Spleen (tissue), 11 donors: Measurements from ENCODE around the gene DVL2. TPM values are rescaled to one million over a fixed set of nuclear protein-coding genes. Genes with fewer than 3 reads are reported as not detected.
A peak's percentile ranks its signal among the peaks of the same experiment; 100 is the strongest.

ENCODE experiments used
- DNase-seq: peaks from one replicate; pipeline ENCODE4 v3.0.0-alpha.2; 2020
- H3K27ac ChIP-seq, 8 donors: fragments of 200-600 bp; sonication (generic) in 7 of 8; 1 replicate in 4 of 8; 2 replicates in 4 of 8; pipeline versions ENCODE4 v1.5.0 to v1.8.0; 2016 to 2021; ENCODE audit warnings: inconsistent platforms in 4 of 8, mild to moderate bottlenecking in 4 of 8, moderate library complexity in 1 of 8
- H3K27me3 ChIP-seq, 7 donors: fragments of 200-600 bp; sonication (generic) in 6 of 7; replicated peaks in 1 of 7; 1 replicate in 4 of 7; 2 replicates in 3 of 7; pipeline versions ENCODE4 v1.5.0 to v1.8.0; 2016 to 2021; ENCODE audit warnings: inconsistent platforms in 3 of 7, mild to moderate bottlenecking in 1 of 7
- H3K36me3 ChIP-seq, 6 donors: fragments of 200-600 bp; sonication (generic) in 5 of 6; 1 replicate in 4 of 6; 2 replicates in 2 of 6; pipeline versions ENCODE4 v1.5.0 to v1.8.0; 2016 to 2021; ENCODE audit warnings: inconsistent platforms in 2 of 6
- H3K4me1 ChIP-seq, 6 donors: fragments of 200-600 bp; sonication (generic) in 5 of 6; 1 replicate in 3 of 6; 2 replicates in 3 of 6; pipeline versions ENCODE4 v1.5.0 to v1.8.0; 2016 to 2021; ENCODE audit warnings: inconsistent platforms in 3 of 6
- H3K4me3 ChIP-seq, 8 donors: fragments of 200-600 bp; sonication (generic) in 7 of 8; 1 replicate in 4 of 8; 2 replicates in 4 of 8; pipeline versions ENCODE4 v1.5.0 to v1.8.0; 2016 to 2021; ENCODE audit warnings: inconsistent platforms in 4 of 8, mild to moderate bottlenecking in 4 of 8, moderate library complexity in 2 of 8
- H3K9me3 ChIP-seq, 8 donors: fragments of 200-600 bp; sonication (generic) in 7 of 8; 1 replicate in 4 of 8; 2 replicates in 4 of 8; pipeline versions ENCODE4 v1.5.0 to v1.8.0; 2016 to 2021; ENCODE audit warnings: inconsistent platforms in 4 of 8
- CTCF ChIP-seq, 11 experiments: fragments of 200-600 bp in 7 of 11; fragments of 450-650 bp in 4 of 11; sonication (generic) in 4 of 11; IDR thresholded peaks in 8 of 11; conservative IDR thresholded peaks in 3 of 11; 1 replicate in 7 of 11; 2 replicates in 4 of 11; pipeline versions ENCODE4 v1.4.0 to v1.8.0; 2016 to 2021; ENCODE audit warnings: antibody characterized with exemption in 11 of 11, inconsistent platforms in 4 of 11, mild to moderate bottlenecking in 1 of 11
- POLR2A ChIP-seq, 3 donors: fragments of 450-650 bp; IDR thresholded peaks; one replicate each; pipeline ENCODE4 v1.5.1; 2017; ENCODE audit warnings: antibody characterized with exemption in 3 of 3, mild to moderate bottlenecking in 1 of 3
- POLR2AphosphoS5 ChIP-seq, 3 donors: sonication (generic); formaldehyde crosslinking; IDR thresholded peaks; one replicate each; pipeline ENCODE4 v1.5.1; 2017; ENCODE audit warnings: antibody characterized with exemption in 3 of 3
- WGBS, 5 donors: extraction: QIAGEN DNeasy Blood & Tissue Kit in 3 of 5; methylation state at CpG; one replicate each; pipeline versions ENCODE4 v1.1.5 to v1.1.7; 2013 to 2018; 5-methylcytosine and 5-hydroxymethylcytosine counted together
- intact Hi-C: fragments of 100-400 bp; cut with DNase I; formaldehyde crosslinking; loops from one replicate; pipeline ENCODE4 v1.15.0; 2023; ENCODE audit warnings: low total_unique reads
- polyA plus RNA-seq, 3 donors: library from polyadenylated mRNA; stranded (reverse); fragments of 200-250 nt; gene quantifications; one replicate each; pipeline ENCODE4 v1.2.1, GENCODE V29; 2013
- total RNA-seq, 7 donors: library from RNA; depleted of rRNA in 3 of 7; stranded (reverse); fragments of >200 nt in 3 of 7; fragmentation: NEBNext Ultra II Directional in 4 of 7; extraction: Animal tissue kit (Norgen Biotek cat#: 25700) in 4 of 7; gene quantifications; one replicate each; pipeline versions ENCODE4 v1.1.0 to v1.2.1, GENCODE V29; 2016 to 2021
- donor health status: healthy with polysubstance abuse.
- donor health status: DM: no; HTN: no; CAD: no; lungs with moderate emphysema.
- donor health status: DM: no; HTN: no; CAD: no.
- donor health status: Bipolar disorder and iron deficiency.
- donor health status: healthy.
- donor health status: DM: no; HTN: no; CAD: no.
- donor health status: DM: yes; HTN: yes; CAD: no.

Gene DVL2
- total and polyA plus RNA-seq, 10 donors = 9.8 to 48.0 (median 37.7) TPM

DNA sequence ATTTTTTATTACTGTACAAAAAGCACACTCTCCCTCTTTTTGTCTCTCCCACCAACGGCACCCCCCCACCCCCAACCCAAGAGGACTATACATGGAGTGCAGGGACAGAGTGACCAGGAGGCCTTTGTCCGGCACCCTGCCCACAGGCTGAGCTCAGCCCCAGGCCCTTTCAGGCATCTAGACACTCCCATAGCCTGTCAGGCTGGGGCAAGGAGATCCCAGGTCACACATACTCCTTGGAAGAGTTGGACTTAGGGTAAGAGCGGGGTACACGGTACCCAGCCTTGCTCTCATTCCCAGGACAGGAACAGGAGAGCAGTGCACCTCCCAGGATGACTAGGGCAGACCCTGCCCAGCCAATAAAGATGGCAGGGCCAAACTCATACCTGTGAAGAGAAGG, 25.8 kb upstream of the DVL2 start:
- no peak overlapping the region for H3K4me3 ChIP-seq
- WGBS, 5 donors = 72 to 93% (median 86%) methylated on average over 2 to 4 of the region's 4 CpGs
- peaks cover 0 to 50% (median 30%) of the 10 kb centered on the region in 6 donors for H3K36me3 ChIP-seq
- peak overlapping the region in 1 of 8 donors; percentile 81 for H3K27ac ChIP-seq
- H3K27me3 ChIP-seq = peaks cover 3 to 50% (median 27%) of the 10 kb centered on the region in 7 donors
- intact Hi-C loops = no loop called here
- no peak for TF ChIP-seq POLR2AphosphoS5 (IDR thresholded peaks at IDR 0.05)
- TF ChIP-seq POLR2A (IDR thresholded peaks at IDR 0.05) = no peak
- TF ChIP-seq CTCF (IDR thresholded peaks at IDR 0.05 in 8 of 11, conservative IDR thresholded peaks at IDR 0.05 in 3 of 11) = no peak
- no peaks in the 10 kb centered on the region for H3K9me3 ChIP-seq
- DNase-seq = no peak
- peaks cover 22 to 38% (median 35%) of the 10 kb centered on the region in 6 donors for H3K4me1 ChIP-seq

DNA sequence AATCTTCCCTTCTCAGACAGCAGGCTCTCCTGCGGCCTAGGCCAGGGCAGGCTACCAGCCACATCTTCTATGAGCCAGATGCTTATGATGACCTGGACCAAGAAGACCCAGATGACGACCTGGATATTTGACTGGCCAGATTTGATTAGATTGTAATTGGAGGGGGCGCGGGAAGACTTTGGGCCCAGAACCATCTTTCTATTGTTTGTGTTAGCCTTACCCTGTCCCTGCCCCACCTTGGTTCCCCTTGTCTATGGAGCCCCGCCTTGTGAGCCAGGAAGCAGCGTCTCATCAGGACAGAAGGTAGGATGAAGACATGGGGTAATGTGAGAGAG, 25.2 kb upstream of the DVL2 start:
- intact Hi-C loops = no loop called here
- TF ChIP-seq CTCF (IDR thresholded peaks at IDR 0.05 in 8 of 11, conservative IDR thresholded peaks at IDR 0.05 in 3 of 11) (no peak), POLR2AphosphoS5 (IDR thresholded peaks at IDR 0.05) (no peak), POLR2A (IDR thresholded peaks at IDR 0.05) (no peak)
- H3K27ac ChIP-seq = no peak overlapping the region
- 94 to 98% (median 97%) methylated on average over 6 of the region's 6 CpGs for WGBS, 5 donors
- H3K4me1 ChIP-seq = peaks cover 22 to 38% (median 35%) of the 10 kb centered on the region in 6 donors
- peaks cover 0 to 57% (median 36%) of the 10 kb centered on the region in 6 donors for H3K36me3 ChIP-seq
- H3K4me3 ChIP-seq = no peak overlapping the region
- H3K27me3 ChIP-seq = peaks cover 3 to 43% (median 26%) of the 10 kb centered on the region in 7 donors
- H3K9me3 ChIP-seq = no peaks in the 10 kb centered on the region
- no peak for DNase-seq

- Histone ChIP-seq H3K27me3 (peaks cover 3 to 38% (median 22%) of the 10 kb centered on the region in 7 donors), H3K4me3 (no peak overlapping the region), H3K36me3 (peaks cover 0 to 62% (median 41%) of the 10 kb centered on the region in 6 donors), H3K9me3 (no peaks in the 10 kb centered on the region), H3K4me1 (peaks cover 22 to 43% (median 35%) of the 10 kb centered on the region in 6 donors), H3K27ac (no peak overlapping the region)
- 76 to 91% (median 83%) methylated on average over 7 of the region's 7 CpGs for WGBS, 5 donors
- intact Hi-C loops = no loop called here
- no peak for DNase-seq
- TF ChIP-seq CTCF (IDR thresholded peaks at IDR 0.05 in 8 of 11, conservative IDR thresholded peaks at IDR 0.05 in 3 of 11) (no peak), POLR2AphosphoS5 (IDR thresholded peaks at IDR 0.05) (no peak), POLR2A (IDR thresholded peaks at IDR 0.05) (no peak)
Measured at GRCh38 chr17:7258731-7259554, 24.6 kb upstream of the DVL2 start.

GRCh38 chr17:7256766-7257456, 22.6 kb upstream of the DVL2 start:
- peaks cover 17 to 37% (median 27%) of the 10 kb centered on the region in 6 donors for H3K4me1 ChIP-seq
- H3K9me3 ChIP-seq = no peaks in the 10 kb centered on the region
- peak in 1 of 3 donors; percentile 32 for TF ChIP-seq POLR2AphosphoS5 (IDR thresholded peaks at IDR 0.05)
- TF ChIP-seq POLR2A (IDR thresholded peaks at IDR 0.05) = no peak
- TF ChIP-seq CTCF (IDR thresholded peaks at IDR 0.05 in 8 of 11, conservative IDR thresholded peaks at IDR 0.05 in 3 of 11) = no peak
- peaks cover 0 to 17% (median 6%) of the 10 kb centered on the region in 7 donors for H3K27me3 ChIP-seq
- H3K36me3 ChIP-seq = peaks cover 0 to 68% (median 41%) of the 10 kb centered on the region in 6 donors
- WGBS, 5 donors = 75 to 93% (median 89%) methylated on average over 8 of the region's 8 CpGs
- intact Hi-C loops = no loop called here
- no peak overlapping the region for H3K4me3 ChIP-seq
- H3K27ac ChIP-seq = no peak overlapping the region
- DNase-seq = no peak
